Measurements from ENCODE around the gene EBF4. TPM values are rescaled to one million over a fixed set of nuclear protein-coding genes. Genes with fewer than 3 reads are reported as not detected.

Gene EBF4
- polyA plus RNA-seq, 1 donor from 2014 or later: 13.2 TPM

DNA sequence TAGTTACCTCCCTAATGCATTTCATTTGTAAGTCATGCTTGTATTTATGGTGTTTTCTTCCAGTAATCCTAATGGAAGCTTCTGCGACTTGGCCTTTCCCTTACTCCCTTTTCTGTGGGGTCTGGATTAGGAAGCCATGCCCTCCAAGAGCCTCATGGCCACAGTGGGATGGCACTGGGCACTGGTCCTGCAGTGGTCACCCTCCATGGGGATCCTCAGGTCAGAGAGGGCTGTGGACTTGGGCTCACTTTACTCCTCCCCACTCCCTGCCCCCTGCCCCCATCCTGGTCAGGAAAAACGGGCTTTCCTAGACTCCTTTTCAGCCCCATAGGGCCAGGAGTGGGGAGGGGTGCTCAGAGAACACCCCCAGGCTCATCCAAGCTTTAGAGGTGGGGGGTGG, 49.9 kb downstream of the EBF4 start:
- Histone ChIP-seq H3K9me2 (ENCODE audit: insufficient read depth, low read length) (no peaks in the 10 kb centered on the region), H3K27ac (ENCODE audit: low read length) (no peak overlapping the region), H3K9me3 (ENCODE audit: low read length) (no peaks in the 10 kb centered on the region), H4K20me1 (ENCODE audit: insufficient read depth) (no peaks in the 10 kb centered on the region), H3F3A (ENCODE audit: insufficient read depth, low read length, poor library complexity, severe bottlenecking) (no peaks in the 10 kb centered on the region), H3K9ac (ENCODE audit: low read length) (no peak overlapping the region), H3K36me3 (ENCODE audit: insufficient read depth, low read length) (no peaks in the 10 kb centered on the region), H3K79me2 (replicated peaks; ENCODE audit: insufficient read depth, low read length) (no peaks in the 10 kb centered on the region), H3K27me3 (ENCODE audit: insufficient read depth, low read depth, low read length) (peaks cover 4% of the 10 kb centered on the region), H3K4me3 (ENCODE audit: low read length) (no peak overlapping the region), H3K4me2 (ENCODE audit: low read length) (no peak overlapping the region), H2AFZ (ENCODE audit: low read depth, low read length) (no peak overlapping the region)
- TF ChIP-seq SMC3 (conservative IDR thresholded peaks at IDR 0.05; ENCODE audit: poor library complexity) (no peak), POLR2AphosphoS5 (IDR thresholded peaks at IDR 0.05) (no peak), EP300 (conservative IDR thresholded peaks at IDR 0.05; ENCODE audit: poor library complexity, severe bottlenecking) (no peak), EZH2 (IDR thresholded peaks at IDR 0.05; ENCODE audit: borderline replicate concordance, insufficient read depth, low read length, poor library complexity, severe bottlenecking) (no peak), MXI1 (conservative IDR thresholded peaks at IDR 0.05; ENCODE audit: poor library complexity, severe bottlenecking) (no peak), TAF1 (IDR thresholded peaks at IDR 0.05; ENCODE audit: low read depth) (no peak), RAD21 (conservative IDR thresholded peaks at IDR 0.05) (no peak)
- TF ChIP-seq, protein P1, sequence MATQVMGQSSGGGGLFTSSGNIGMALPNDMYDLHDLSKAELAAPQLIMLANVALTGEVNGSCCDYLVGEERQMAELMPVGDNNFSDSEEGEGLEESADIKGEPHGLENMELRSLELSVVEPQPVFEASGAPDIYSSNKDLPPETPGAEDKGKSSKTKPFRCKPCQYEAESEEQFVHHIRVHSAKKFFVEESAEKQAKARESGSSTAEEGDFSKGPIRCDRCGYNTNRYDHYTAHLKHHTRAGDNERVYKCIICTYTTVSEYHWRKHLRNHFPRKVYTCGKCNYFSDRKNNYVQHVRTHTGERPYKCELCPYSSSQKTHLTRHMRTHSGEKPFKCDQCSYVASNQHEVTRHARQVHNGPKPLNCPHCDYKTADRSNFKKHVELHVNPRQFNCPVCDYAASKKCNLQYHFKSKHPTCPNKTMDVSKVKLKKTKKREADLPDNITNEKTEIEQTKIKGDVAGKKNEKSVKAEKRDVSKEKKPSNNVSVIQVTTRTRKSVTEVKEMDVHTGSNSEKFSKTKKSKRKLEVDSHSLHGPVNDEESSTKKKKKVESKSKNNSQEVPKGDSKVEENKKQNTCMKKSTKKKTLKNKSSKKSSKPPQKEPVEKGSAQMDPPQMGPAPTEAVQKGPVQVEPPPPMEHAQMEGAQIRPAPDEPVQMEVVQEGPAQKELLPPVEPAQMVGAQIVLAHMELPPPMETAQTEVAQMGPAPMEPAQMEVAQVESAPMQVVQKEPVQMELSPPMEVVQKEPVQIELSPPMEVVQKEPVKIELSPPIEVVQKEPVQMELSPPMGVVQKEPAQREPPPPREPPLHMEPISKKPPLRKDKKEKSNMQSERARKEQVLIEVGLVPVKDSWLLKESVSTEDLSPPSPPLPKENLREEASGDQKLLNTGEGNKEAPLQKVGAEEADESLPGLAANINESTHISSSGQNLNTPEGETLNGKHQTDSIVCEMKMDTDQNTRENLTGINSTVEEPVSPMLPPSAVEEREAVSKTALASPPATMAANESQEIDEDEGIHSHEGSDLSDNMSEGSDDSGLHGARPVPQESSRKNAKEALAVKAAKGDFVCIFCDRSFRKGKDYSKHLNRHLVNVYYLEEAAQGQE (IDR thresholded peaks at IDR 0.05; ENCODE audit: borderline replicate concordance): no peak
- TF ChIP-seq, protein P2, sequence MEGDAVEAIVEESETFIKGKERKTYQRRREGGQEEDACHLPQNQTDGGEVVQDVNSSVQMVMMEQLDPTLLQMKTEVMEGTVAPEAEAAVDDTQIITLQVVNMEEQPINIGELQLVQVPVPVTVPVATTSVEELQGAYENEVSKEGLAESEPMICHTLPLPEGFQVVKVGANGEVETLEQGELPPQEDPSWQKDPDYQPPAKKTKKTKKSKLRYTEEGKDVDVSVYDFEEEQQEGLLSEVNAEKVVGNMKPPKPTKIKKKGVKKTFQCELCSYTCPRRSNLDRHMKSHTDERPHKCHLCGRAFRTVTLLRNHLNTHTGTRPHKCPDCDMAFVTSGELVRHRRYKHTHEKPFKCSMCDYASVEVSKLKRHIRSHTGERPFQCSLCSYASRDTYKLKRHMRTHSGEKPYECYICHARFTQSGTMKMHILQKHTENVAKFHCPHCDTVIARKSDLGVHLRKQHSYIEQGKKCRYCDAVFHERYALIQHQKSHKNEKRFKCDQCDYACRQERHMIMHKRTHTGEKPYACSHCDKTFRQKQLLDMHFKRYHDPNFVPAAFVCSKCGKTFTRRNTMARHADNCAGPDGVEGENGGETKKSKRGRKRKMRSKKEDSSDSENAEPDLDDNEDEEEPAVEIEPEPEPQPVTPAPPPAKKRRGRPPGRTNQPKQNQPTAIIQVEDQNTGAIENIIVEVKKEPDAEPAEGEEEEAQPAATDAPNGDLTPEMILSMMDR (IDR thresholded peaks at IDR 0.05; ENCODE audit: poor library complexity, severe bottlenecking): no peak

DNA sequence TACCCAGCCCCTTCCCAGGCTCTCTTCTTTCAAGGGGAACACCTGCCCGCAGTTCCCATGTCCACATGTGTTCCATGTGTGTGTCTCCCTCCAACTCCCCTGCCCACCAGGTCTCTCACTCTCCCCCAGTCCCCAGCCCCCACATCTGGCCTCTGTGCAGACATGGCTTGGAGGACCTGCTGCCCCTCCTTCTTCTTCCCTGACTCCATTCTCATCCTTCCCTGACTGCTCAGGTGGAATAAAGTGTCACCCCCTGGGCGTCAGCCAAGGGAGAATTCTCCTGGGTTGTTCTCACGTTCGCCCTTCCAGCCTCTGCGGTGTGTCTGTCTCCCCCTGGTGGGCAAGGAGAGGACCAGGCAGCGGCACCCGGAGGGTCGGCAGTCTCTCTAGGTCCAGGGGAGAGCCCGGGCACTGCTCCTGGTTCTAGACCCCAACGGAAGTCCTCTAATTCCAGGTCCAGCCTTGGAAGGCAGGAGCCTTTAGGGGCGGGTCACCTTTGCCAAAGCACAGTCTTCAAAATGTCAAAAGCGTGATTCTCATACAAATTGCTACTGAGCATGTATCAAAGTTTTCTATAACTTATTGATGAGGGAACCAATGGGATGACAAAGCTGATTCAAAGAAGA, 50.5 kb downstream of the EBF4 start:
- H4K20me1 ChIP-seq (ENCODE audit: insufficient read depth): no peaks in the 10 kb centered on the region
- no peaks in the 10 kb centered on the region for H3F3A ChIP-seq (ENCODE audit: insufficient read depth, low read length, poor library complexity, severe bottlenecking)
- no peak overlapping the region for H2AFZ ChIP-seq (ENCODE audit: low read depth, low read length)
- TF ChIP-seq, protein P1 (IDR thresholded peaks at IDR 0.05; ENCODE audit: borderline replicate concordance): no peak
- TF ChIP-seq, protein P2 (IDR thresholded peaks at IDR 0.05; ENCODE audit: poor library complexity, severe bottlenecking): peak; percentile 52
- TF ChIP-seq RAD21 (conservative IDR thresholded peaks at IDR 0.05) (no peak), POLR2AphosphoS5 (IDR thresholded peaks at IDR 0.05) (no peak), EZH2 (IDR thresholded peaks at IDR 0.05; ENCODE audit: borderline replicate concordance, insufficient read depth, low read length, poor library complexity, severe bottlenecking) (no peak), SMC3 (conservative IDR thresholded peaks at IDR 0.05; ENCODE audit: poor library complexity) (peak; percentile 28), TAF1 (IDR thresholded peaks at IDR 0.05; ENCODE audit: low read depth) (no peak)
- no peak overlapping the region for H3K9ac ChIP-seq (ENCODE audit: low read length)
- H3K27ac ChIP-seq (ENCODE audit: low read length): no peak overlapping the region
- H3K4me3 ChIP-seq (ENCODE audit: low read length): no peak overlapping the region
- H3K9me3 ChIP-seq (ENCODE audit: low read length): no peaks in the 10 kb centered on the region
- no peak overlapping the region for H3K4me2 ChIP-seq (ENCODE audit: low read length)
- H3K9me2 ChIP-seq (ENCODE audit: insufficient read depth, low read length): no peaks in the 10 kb centered on the region
- no peaks in the 10 kb centered on the region for H3K36me3 ChIP-seq (ENCODE audit: insufficient read depth, low read length)
- H3K79me2 ChIP-seq (replicated peaks; ENCODE audit: insufficient read depth, low read length): no peaks in the 10 kb centered on the region
- peaks cover 10% of the 10 kb centered on the region for H3K27me3 ChIP-seq (ENCODE audit: insufficient read depth, low read depth, low read length)

Data from neural cell (in vitro differentiated cells).